ENCODE data around the gene CTBP2.

DNA sequence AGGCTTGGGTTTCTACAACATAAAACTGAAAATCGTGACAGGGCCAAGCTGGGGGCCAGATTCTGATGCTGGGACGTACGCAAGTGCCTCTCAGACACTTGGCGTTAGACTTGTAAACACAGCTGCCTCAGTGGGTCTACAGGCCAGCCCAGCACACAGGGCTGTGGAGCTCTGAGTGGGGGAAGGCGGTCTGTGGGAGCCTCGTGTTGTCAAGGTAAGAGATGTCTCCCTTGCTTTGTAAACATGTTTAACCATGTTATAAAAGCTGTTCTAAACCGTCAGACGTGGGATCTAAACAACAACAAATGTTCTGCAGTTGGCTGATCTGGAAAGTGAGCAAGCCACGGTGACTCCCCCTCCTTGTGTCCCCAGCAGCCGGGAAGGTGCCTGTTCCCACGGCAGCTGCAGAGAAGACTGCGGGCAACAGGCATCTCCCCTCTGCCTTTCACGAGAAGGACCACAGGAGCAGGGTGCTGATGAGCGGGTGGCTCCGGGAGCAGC is 150.7 kb downstream of the CTBP2 start:
- no peak for TF ChIP-seq POLR2A (IDR thresholded peaks at IDR 0.05)
- TF ChIP-seq, protein P1, sequence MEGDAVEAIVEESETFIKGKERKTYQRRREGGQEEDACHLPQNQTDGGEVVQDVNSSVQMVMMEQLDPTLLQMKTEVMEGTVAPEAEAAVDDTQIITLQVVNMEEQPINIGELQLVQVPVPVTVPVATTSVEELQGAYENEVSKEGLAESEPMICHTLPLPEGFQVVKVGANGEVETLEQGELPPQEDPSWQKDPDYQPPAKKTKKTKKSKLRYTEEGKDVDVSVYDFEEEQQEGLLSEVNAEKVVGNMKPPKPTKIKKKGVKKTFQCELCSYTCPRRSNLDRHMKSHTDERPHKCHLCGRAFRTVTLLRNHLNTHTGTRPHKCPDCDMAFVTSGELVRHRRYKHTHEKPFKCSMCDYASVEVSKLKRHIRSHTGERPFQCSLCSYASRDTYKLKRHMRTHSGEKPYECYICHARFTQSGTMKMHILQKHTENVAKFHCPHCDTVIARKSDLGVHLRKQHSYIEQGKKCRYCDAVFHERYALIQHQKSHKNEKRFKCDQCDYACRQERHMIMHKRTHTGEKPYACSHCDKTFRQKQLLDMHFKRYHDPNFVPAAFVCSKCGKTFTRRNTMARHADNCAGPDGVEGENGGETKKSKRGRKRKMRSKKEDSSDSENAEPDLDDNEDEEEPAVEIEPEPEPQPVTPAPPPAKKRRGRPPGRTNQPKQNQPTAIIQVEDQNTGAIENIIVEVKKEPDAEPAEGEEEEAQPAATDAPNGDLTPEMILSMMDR (IDR thresholded peaks at IDR 0.05), result no peak
